Loucy (cell line): ENCODE results near the gene MTG2.

ENCODE experiments used
- EZH2phosphoT487 ChIP-seq: fragments of 200-600 bp; IDR thresholded peaks from 2 replicates; pipeline ENCODE4 v1.6.1; 2018; ENCODE audit warnings: antibody characterized with exemption, mild to moderate bottlenecking, moderate library complexity, borderline replicate concordance
- TF ChIP-seq, protein P1 (sequence below): fragments of 200-600 bp; sonication (generic); conservative IDR thresholded peaks from 2 replicates; pipeline ENCODE4 v1.5.1; 2014; ENCODE audit warnings: mild to moderate bottlenecking, antibody characterized with exemption, low read length

DNA sequence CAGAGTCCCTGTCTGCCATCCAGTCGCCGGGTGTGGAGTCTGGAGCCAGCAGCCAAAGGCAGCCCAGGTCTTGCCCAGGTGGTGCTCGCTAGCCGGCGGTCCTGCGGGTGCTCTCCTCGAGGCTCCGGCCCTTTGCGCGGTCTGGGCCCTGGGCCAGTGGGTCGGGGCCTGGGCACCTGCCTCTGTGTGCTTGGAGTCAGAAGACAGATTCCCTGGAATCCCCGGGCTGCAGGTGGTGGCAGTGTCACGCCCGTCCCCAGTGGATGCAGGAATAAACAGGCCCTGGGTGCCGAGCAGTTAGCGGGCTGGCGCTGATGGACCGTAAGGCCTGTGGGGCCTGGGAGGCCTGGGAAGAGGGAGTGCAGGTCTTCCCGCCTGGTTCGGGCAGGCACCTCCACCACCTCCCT, 33.9 kb upstream of the MTG2 start:
- TF ChIP-seq, protein P1, sequence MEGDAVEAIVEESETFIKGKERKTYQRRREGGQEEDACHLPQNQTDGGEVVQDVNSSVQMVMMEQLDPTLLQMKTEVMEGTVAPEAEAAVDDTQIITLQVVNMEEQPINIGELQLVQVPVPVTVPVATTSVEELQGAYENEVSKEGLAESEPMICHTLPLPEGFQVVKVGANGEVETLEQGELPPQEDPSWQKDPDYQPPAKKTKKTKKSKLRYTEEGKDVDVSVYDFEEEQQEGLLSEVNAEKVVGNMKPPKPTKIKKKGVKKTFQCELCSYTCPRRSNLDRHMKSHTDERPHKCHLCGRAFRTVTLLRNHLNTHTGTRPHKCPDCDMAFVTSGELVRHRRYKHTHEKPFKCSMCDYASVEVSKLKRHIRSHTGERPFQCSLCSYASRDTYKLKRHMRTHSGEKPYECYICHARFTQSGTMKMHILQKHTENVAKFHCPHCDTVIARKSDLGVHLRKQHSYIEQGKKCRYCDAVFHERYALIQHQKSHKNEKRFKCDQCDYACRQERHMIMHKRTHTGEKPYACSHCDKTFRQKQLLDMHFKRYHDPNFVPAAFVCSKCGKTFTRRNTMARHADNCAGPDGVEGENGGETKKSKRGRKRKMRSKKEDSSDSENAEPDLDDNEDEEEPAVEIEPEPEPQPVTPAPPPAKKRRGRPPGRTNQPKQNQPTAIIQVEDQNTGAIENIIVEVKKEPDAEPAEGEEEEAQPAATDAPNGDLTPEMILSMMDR = no peak
- TF ChIP-seq EZH2phosphoT487 = no peak
